ENCODE measurements around the gene ACTBL2.

ACTBL2 gene

GRCh38 chr5:57448287-57448686, 34.3 kb downstream of the ACTBL2 start:
- no peak for DNase-seq

- no peak for DNase-seq
Measured at GRCh38 chr5:57447658-57448057, 35.0 kb downstream of the ACTBL2 start.

- DNase-seq: no peak
Measured at GRCh38 chr5:57446966-57447365, 35.6 kb downstream of the ACTBL2 start.

GRCh38 chr5:57445705-57446037, 36.9 kb downstream of the ACTBL2 start:
- DNase-seq: no peak

GRCh38 chr5:57445006-57445704, 37.5 kb downstream of the ACTBL2 start:
- DNase-seq: no peak

GRCh38 chr5:57442080-57442839, 40.4 kb downstream of the ACTBL2 start:
- DNase-seq: no peak

GRCh38 chr5:57441557-57441956, 41.1 kb downstream of the ACTBL2 start:
- DNase-seq: no peak

- no peak for DNase-seq
Measured at GRCh38 chr5:57439601-57440000, 43.0 kb downstream of the ACTBL2 start.

- no peak for DNase-seq
Measured at GRCh38 chr5:57437976-57438805, 44.4 kb downstream of the ACTBL2 start.

GRCh38 chr5:57436586-57436985, 46.0 kb downstream of the ACTBL2 start:
- no peak for DNase-seq

- no peak for DNase-seq
Measured at GRCh38 chr5:57435701-57436134, 46.9 kb downstream of the ACTBL2 start.

GRCh38 chr5:57434683-57435082, 47.9 kb downstream of the ACTBL2 start:
- no peak for DNase-seq

GRCh38 chr5:57434227-57434640, 48.4 kb downstream of the ACTBL2 start:
- no peak for DNase-seq

GRCh38 chr5:57432876-57433275, 49.7 kb downstream of the ACTBL2 start:
- DNase-seq: no peak

GRCh38 chr5:57431759-57432158, 50.9 kb downstream of the ACTBL2 start:
- DNase-seq: no peak

Data from CD4-positive, alpha-beta T cell treated with Interleukin-15 for 1 hour (primary cell).